Measurements from ENCODE around the gene PLCB3. TPM values are rescaled to one million over a fixed set of nuclear protein-coding genes. Genes with fewer than 3 reads are reported as not detected.

The PLCB3 gene
- total RNA-seq, 1 donor from 2014 or later, result 48.7 TPM

DNA sequence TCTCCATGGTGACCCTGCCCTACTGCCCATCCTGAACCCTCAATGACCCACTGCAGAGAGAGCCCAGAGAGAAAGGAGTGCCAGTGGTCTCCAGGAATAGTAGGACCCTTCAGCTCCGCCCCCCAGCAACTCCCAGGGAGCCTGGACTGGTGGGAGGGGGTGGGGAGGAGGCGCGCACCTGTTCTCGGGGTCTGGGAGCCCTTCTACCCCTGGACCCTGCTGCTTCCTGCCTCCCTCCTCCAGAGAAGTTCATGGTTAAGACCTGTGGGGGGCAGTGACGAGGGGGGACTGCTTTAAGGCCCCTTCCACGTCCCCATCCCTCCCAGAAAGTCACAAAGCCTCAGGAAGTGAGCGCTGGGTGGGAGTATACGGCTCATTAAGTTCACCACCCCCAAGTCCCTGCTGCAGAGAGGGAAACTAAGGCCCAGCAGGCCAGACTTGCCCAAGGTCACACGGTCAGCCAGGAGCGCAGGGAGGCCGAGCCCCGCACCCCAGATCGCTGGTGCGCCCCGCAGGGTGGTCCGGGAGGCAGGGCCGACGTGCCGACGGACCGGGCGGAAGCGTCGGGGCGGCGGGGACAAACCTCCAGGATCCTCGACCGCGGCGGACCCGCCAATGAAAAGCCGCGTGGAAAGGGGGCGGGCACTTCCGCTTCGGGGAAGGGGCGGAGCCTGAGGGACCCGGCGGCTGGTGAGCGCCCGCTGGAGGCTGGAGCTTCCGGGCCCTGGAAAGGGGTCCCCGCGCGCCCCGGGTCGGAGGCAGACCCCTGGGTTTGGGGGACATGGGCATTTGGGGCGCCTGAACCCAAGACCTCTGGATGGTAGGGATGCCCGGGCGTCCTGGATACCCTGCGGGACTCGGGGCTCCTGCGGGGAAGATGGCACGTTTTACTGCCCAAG, 25.5 kb upstream of the PLCB3 start, which contains the start of the genes NUDT22 and TRPT1:
Gene NUDT22 (plus strand): TSS at position 667 of the 899 bp plus-strand sequence. CDS start 379 bp downstream, outside the sequence.
Gene TRPT1 (minus strand): TSS at position 579 of the 899 bp plus-strand sequence. CDS start 326 bp downstream, at position 253.
- peak within 1 kb of the TSS; percentile 89 for H3K4me3 ChIP-seq (ENCODE audit: insufficient read depth, low read depth, low read length)
- peaks cover 3% of the 10 kb centered on the region for H4K20me1 ChIP-seq (ENCODE audit: insufficient read depth, low read length)
- no peaks in the 10 kb centered on the region for H3K36me3 ChIP-seq (ENCODE audit: insufficient read depth, low read length)
- peak within 1 kb of the TSS; percentile 88 for H2AFZ ChIP-seq (ENCODE audit: low read depth, low read length)
- DNase-seq (ENCODE audit: low read depth) (peak; percentile 48), FAIRE-seq (no peak)
- no peaks in the 10 kb centered on the region for H3K9me3 ChIP-seq (ENCODE audit: insufficient read depth, low read depth, low read length)
- H3K4me1 Mint-ChIP-seq (ENCODE audit: low read depth, unreplicated experiment), result peaks cover 13% of the 10 kb centered on the region
- peak within 1 kb of the TSS; percentile 85 for H3K9ac ChIP-seq (ENCODE audit: low read length)
- H3K36me3 Mint-ChIP-seq (ENCODE audit: low read depth, unreplicated experiment), result peaks cover 2% of the 10 kb centered on the region
- peak within 1 kb of the TSS; percentile 99 for H3K4me2 ChIP-seq (ENCODE audit: low read length)
- no peaks in the 10 kb centered on the region for H3K9me3 Mint-ChIP-seq (ENCODE audit: unreplicated experiment)
- H3K4me1 ChIP-seq (ENCODE audit: insufficient read depth, low read length), result peaks cover 35% of the 10 kb centered on the region
- no peak within 1 kb of the TSS for H3K27ac Mint-ChIP-seq (ENCODE audit: unreplicated experiment)
- H3K27ac ChIP-seq (ENCODE audit: low read depth, low read length), result peak within 1 kb of the TSS; percentile 58
- no peak for TF ChIP-seq EZH2 (IDR thresholded peaks at IDR 0.05; ENCODE audit: insufficient read depth, low read length)
- TF ChIP-seq, protein P1, sequence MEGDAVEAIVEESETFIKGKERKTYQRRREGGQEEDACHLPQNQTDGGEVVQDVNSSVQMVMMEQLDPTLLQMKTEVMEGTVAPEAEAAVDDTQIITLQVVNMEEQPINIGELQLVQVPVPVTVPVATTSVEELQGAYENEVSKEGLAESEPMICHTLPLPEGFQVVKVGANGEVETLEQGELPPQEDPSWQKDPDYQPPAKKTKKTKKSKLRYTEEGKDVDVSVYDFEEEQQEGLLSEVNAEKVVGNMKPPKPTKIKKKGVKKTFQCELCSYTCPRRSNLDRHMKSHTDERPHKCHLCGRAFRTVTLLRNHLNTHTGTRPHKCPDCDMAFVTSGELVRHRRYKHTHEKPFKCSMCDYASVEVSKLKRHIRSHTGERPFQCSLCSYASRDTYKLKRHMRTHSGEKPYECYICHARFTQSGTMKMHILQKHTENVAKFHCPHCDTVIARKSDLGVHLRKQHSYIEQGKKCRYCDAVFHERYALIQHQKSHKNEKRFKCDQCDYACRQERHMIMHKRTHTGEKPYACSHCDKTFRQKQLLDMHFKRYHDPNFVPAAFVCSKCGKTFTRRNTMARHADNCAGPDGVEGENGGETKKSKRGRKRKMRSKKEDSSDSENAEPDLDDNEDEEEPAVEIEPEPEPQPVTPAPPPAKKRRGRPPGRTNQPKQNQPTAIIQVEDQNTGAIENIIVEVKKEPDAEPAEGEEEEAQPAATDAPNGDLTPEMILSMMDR (IDR thresholded peaks at IDR 0.05; ENCODE audit: insufficient read depth, low read depth, low read length), result no peak
- peaks cover 31% of the 10 kb centered on the region for H3K79me2 ChIP-seq (ENCODE audit: insufficient read depth, low read length)
- H3K4me3 Mint-ChIP-seq (ENCODE audit: unreplicated experiment), result peak within 1 kb of the TSS; percentile 88
- no peaks in the 10 kb centered on the region for H3K27me3 ChIP-seq (ENCODE audit: insufficient read depth, low read length)
- no peaks in the 10 kb centered on the region for H3K27me3 Mint-ChIP-seq (ENCODE audit: low read depth, unreplicated experiment)

GRCh38 chr11:64226507-64227051, 24.8 kb upstream of the PLCB3 start:
- peak overlapping the region; percentile 85 for H3K9ac ChIP-seq (ENCODE audit: low read length)
- Mint-ChIP-seq H3K27me3 (ENCODE audit: low read depth, unreplicated experiment) (no peaks in the 10 kb centered on the region), H3K4me3 (ENCODE audit: unreplicated experiment) (peak overlapping the region; percentile 83), H3K4me1 (ENCODE audit: low read depth, unreplicated experiment) (peaks cover 15% of the 10 kb centered on the region), H3K9me3 (ENCODE audit: unreplicated experiment) (no peaks in the 10 kb centered on the region), H3K27ac (ENCODE audit: unreplicated experiment) (no peak overlapping the region), H3K36me3 (ENCODE audit: low read depth, unreplicated experiment) (no peaks in the 10 kb centered on the region)
- H3K4me1 ChIP-seq (ENCODE audit: insufficient read depth, low read length), result peaks cover 38% of the 10 kb centered on the region
- DNase-seq (ENCODE audit: low read depth) (no peak), FAIRE-seq (no peak)
- H4K20me1 ChIP-seq (ENCODE audit: insufficient read depth, low read length), result peaks cover 3% of the 10 kb centered on the region
- H3K27me3 ChIP-seq (ENCODE audit: insufficient read depth, low read length), result no peaks in the 10 kb centered on the region
- H3K4me3 ChIP-seq (ENCODE audit: insufficient read depth, low read depth, low read length), result peak overlapping the region; percentile 89
- TF ChIP-seq, protein P1 (IDR thresholded peaks at IDR 0.05; ENCODE audit: insufficient read depth, low read depth, low read length), result no peak
- TF ChIP-seq EZH2 (IDR thresholded peaks at IDR 0.05; ENCODE audit: insufficient read depth, low read length), result no peak
- no peaks in the 10 kb centered on the region for H3K36me3 ChIP-seq (ENCODE audit: insufficient read depth, low read length)
- peak overlapping the region; percentile 88 for H2AFZ ChIP-seq (ENCODE audit: low read depth, low read length)
- peak overlapping the region; percentile 99 for H3K4me2 ChIP-seq (ENCODE audit: low read length)
- H3K79me2 ChIP-seq (ENCODE audit: insufficient read depth, low read length), result peaks cover 32% of the 10 kb centered on the region
- H3K27ac ChIP-seq (ENCODE audit: low read depth, low read length), result peak overlapping the region; percentile 58
- H3K9me3 ChIP-seq (ENCODE audit: insufficient read depth, low read depth, low read length), result no peaks in the 10 kb centered on the region

Data from astrocyte (in vitro differentiated cells and primary cell).